ENCODE results near the gene GNG11. TPM values are rescaled to one million over a fixed set of nuclear protein-coding genes. Genes with fewer than 3 reads are reported as not detected.

The GNG11 gene
- total RNA-seq, 1 donor from 2014 or later, result not detected

GRCh38 chr7:93935102-93935501, 13.6 kb downstream of the GNG11 start:
- Mint-ChIP-seq H3K27me3 (no peaks in the 10 kb centered on the region), H3K9me3 (ENCODE audit: low read depth) (peaks cover 4% of the 10 kb centered on the region), H3K4me3 (ENCODE audit: low read depth) (no peak overlapping the region), H3K27ac (no peak overlapping the region), H3K36me3 (ENCODE audit: insufficient read depth) (no peaks in the 10 kb centered on the region), H3K4me1 (ENCODE audit: low read depth) (no peaks in the 10 kb centered on the region)
- DNase-seq (ENCODE audit: low spot score, unreplicated experiment), result no peak
- TF ChIP-seq, protein P1, sequence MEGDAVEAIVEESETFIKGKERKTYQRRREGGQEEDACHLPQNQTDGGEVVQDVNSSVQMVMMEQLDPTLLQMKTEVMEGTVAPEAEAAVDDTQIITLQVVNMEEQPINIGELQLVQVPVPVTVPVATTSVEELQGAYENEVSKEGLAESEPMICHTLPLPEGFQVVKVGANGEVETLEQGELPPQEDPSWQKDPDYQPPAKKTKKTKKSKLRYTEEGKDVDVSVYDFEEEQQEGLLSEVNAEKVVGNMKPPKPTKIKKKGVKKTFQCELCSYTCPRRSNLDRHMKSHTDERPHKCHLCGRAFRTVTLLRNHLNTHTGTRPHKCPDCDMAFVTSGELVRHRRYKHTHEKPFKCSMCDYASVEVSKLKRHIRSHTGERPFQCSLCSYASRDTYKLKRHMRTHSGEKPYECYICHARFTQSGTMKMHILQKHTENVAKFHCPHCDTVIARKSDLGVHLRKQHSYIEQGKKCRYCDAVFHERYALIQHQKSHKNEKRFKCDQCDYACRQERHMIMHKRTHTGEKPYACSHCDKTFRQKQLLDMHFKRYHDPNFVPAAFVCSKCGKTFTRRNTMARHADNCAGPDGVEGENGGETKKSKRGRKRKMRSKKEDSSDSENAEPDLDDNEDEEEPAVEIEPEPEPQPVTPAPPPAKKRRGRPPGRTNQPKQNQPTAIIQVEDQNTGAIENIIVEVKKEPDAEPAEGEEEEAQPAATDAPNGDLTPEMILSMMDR (IDR thresholded peaks at IDR 0.05; ENCODE audit: unreplicated experiment), result no peak

GRCh38 chr7:93937818-93938217, 16.3 kb downstream of the GNG11 start:
- Mint-ChIP-seq H3K27me3 (no peaks in the 10 kb centered on the region), H3K4me1 (ENCODE audit: low read depth) (no peaks in the 10 kb centered on the region), H3K36me3 (ENCODE audit: insufficient read depth) (no peaks in the 10 kb centered on the region), H3K9me3 (ENCODE audit: low read depth) (peaks cover 4% of the 10 kb centered on the region), H3K4me3 (ENCODE audit: low read depth) (no peak overlapping the region), H3K27ac (no peak overlapping the region)
- no peak for DNase-seq (ENCODE audit: low spot score, unreplicated experiment)
- TF ChIP-seq, protein P1 (IDR thresholded peaks at IDR 0.05; ENCODE audit: unreplicated experiment), result no peak

GRCh38 chr7:93938293-93938692, 16.8 kb downstream of the GNG11 start:
- H3K27me3 Mint-ChIP-seq, result no peaks in the 10 kb centered on the region
- no peak overlapping the region for H3K27ac Mint-ChIP-seq
- no peaks in the 10 kb centered on the region for H3K36me3 Mint-ChIP-seq (ENCODE audit: insufficient read depth)
- no peak for DNase-seq (ENCODE audit: low spot score, unreplicated experiment)
- TF ChIP-seq, protein P1 (IDR thresholded peaks at IDR 0.05; ENCODE audit: unreplicated experiment), result no peak
- peaks cover 4% of the 10 kb centered on the region for H3K9me3 Mint-ChIP-seq (ENCODE audit: low read depth)
- no peaks in the 10 kb centered on the region for H3K4me1 Mint-ChIP-seq (ENCODE audit: low read depth)
- H3K4me3 Mint-ChIP-seq (ENCODE audit: low read depth), result no peak overlapping the region

- H3K9me3 Mint-ChIP-seq (ENCODE audit: low read depth), result peaks cover 3% of the 10 kb centered on the region
- H3K4me1 Mint-ChIP-seq (ENCODE audit: low read depth), result no peaks in the 10 kb centered on the region
- H3K36me3 Mint-ChIP-seq (ENCODE audit: insufficient read depth), result no peaks in the 10 kb centered on the region
- no peak overlapping the region for H3K27ac Mint-ChIP-seq
- no peak for DNase-seq (ENCODE audit: low spot score, unreplicated experiment)
- no peaks in the 10 kb centered on the region for H3K27me3 Mint-ChIP-seq
- H3K4me3 Mint-ChIP-seq (ENCODE audit: low read depth), result no peak overlapping the region
- TF ChIP-seq, protein P1 (IDR thresholded peaks at IDR 0.05; ENCODE audit: unreplicated experiment), result no peak
Measured at GRCh38 chr7:93941945-93942344, 20.4 kb downstream of the GNG11 start.

DNA sequence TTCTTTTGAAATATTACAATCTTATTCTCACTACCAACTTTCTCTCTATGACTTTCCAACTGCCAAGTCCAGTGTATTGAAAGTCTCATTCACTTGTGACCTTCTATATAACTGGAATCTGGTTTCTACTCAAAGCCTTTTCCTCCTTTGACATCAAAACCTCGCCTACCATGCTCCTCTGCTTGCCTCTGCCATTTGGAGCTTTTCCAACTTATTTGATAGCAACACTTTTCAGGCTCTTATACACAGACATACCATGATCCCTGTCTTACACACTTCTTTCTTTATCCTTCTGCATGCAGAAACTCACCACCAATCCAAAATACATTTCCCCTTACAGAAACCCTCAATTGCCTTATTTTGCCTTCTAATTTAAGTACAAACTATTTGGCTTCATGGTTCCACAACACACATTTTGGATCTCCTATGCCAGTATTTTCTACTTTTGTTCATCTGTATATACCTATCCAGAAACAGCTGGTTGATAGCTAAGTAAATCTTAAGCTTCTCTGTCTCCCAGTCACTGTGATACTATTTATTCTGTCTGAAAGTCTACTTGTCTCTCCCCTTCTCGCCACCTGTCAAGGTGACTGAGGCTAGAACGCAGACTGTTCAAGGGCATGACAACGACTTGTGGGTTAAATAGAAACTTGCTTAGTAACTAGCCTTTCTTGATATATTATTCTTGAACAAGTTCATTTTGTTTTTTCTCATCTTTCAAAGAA, 22.4 kb downstream of the GNG11 start:
- no peak overlapping the region for H3K27ac Mint-ChIP-seq
- no peaks in the 10 kb centered on the region for H3K9me3 Mint-ChIP-seq (ENCODE audit: low read depth)
- TF ChIP-seq, protein P1 (IDR thresholded peaks at IDR 0.05; ENCODE audit: unreplicated experiment), result no peak
- H3K27me3 Mint-ChIP-seq, result no peaks in the 10 kb centered on the region
- H3K4me1 Mint-ChIP-seq (ENCODE audit: low read depth), result no peaks in the 10 kb centered on the region
- H3K36me3 Mint-ChIP-seq (ENCODE audit: insufficient read depth), result no peaks in the 10 kb centered on the region
- no peak for DNase-seq (ENCODE audit: low spot score, unreplicated experiment)
- H3K4me3 Mint-ChIP-seq (ENCODE audit: low read depth), result no peak overlapping the region

All from progenitor cell of endocrine pancreas (in vitro differentiated cells).